ENCODE data around the gene LRIT1.
A peak's percentile ranks its signal among the peaks of the same experiment; 100 is the strongest.

LRIT1 gene

GRCh38 chr10:84204610-84205009 is 36.7 kb downstream of the LRIT1 start:
- no peak for ATAC-seq

GRCh38 chr10:84204122-84204521 is 37.2 kb downstream of the LRIT1 start:
- peak; percentile 51; the same call in 2 of the 3 replicates for ATAC-seq
- TF ChIP-seq SNAI2 (CRISPR knock-in tag; IDR thresholded peaks at IDR 0.05) = no peak
- TF ChIP-seq PPARA (CRISPR knock-in tag; IDR thresholded peaks at IDR 0.05; ENCODE audit: borderline replicate concordance) = no peak
- no peak for TF ChIP-seq RARB (CRISPR knock-in tag; IDR thresholded peaks at IDR 0.05)
- TF ChIP-seq GLIS3 (CRISPR knock-in tag; IDR thresholded peaks at IDR 0.05) = no peak
- no peak for TF ChIP-seq OSR1 (CRISPR knock-in tag; IDR thresholded peaks at IDR 0.05)
- TF ChIP-seq ZC3H10 (CRISPR knock-in tag; IDR thresholded peaks at IDR 0.05) = no peak
- TF ChIP-seq ZFP30 (CRISPR knock-in tag; IDR thresholded peaks at IDR 0.05) = no peak
- TF ChIP-seq ZNF70 (CRISPR knock-in tag; IDR thresholded peaks at IDR 0.05) = no peak
- TF ChIP-seq ESRRG (CRISPR knock-in tag; IDR thresholded peaks at IDR 0.05) = no peak
- TF ChIP-seq ARNTL (CRISPR knock-in tag; IDR thresholded peaks at IDR 0.05; ENCODE audit: borderline replicate concordance, low read depth) = no peak
- TF ChIP-seq BACH2 (CRISPR knock-in tag; IDR thresholded peaks at IDR 0.05; ENCODE audit: borderline replicate concordance) = no peak
- no peak for TF ChIP-seq CREB5 (CRISPR knock-in tag; IDR thresholded peaks at IDR 0.05; ENCODE audit: low read depth)
- TF ChIP-seq ZFP3 (CRISPR knock-in tag; IDR thresholded peaks at IDR 0.05) = no peak
- no peak for TF ChIP-seq TCF4 (CRISPR knock-in tag; IDR thresholded peaks at IDR 0.05; ENCODE audit: borderline replicate concordance)
- TF ChIP-seq POU6F1 (CRISPR knock-in tag; IDR thresholded peaks at IDR 0.05; ENCODE audit: borderline replicate concordance, low read depth) = no peak

More at GRCh38 chr10:84204610-84205009, 36.7 kb downstream of the LRIT1 start:
- TF ChIP-seq ZNF70 (CRISPR knock-in tag; IDR thresholded peaks at IDR 0.05) (no peak), TCF4 (CRISPR knock-in tag; IDR thresholded peaks at IDR 0.05; ENCODE audit: borderline replicate concordance) (no peak), ZFP30 (CRISPR knock-in tag; IDR thresholded peaks at IDR 0.05) (no peak), ZNF565 (CRISPR knock-in tag; conservative IDR thresholded peaks at IDR 0.05; ENCODE audit: low read depth) (no peak), RARB (CRISPR knock-in tag; IDR thresholded peaks at IDR 0.05) (no peak), BACH2 (CRISPR knock-in tag; IDR thresholded peaks at IDR 0.05; ENCODE audit: borderline replicate concordance) (no peak), CREB5 (CRISPR knock-in tag; IDR thresholded peaks at IDR 0.05; ENCODE audit: low read depth) (no peak), POU6F1 (CRISPR knock-in tag; IDR thresholded peaks at IDR 0.05; ENCODE audit: borderline replicate concordance, low read depth) (no peak), GLIS3 (CRISPR knock-in tag; IDR thresholded peaks at IDR 0.05) (no peak), ZC3H10 (CRISPR knock-in tag; IDR thresholded peaks at IDR 0.05) (no peak), TSHZ2 (CRISPR knock-in tag; IDR thresholded peaks at IDR 0.05) (no peak), ARNTL (CRISPR knock-in tag; IDR thresholded peaks at IDR 0.05; ENCODE audit: borderline replicate concordance, low read depth) (no peak), ISL1 (CRISPR knock-in tag; IDR thresholded peaks at IDR 0.05) (no peak), TOX (CRISPR knock-in tag; IDR thresholded peaks at IDR 0.05; ENCODE audit: borderline replicate concordance) (no peak), OSR1 (CRISPR knock-in tag; IDR thresholded peaks at IDR 0.05) (no peak), ZFP3 (CRISPR knock-in tag; IDR thresholded peaks at IDR 0.05) (no peak), CSDC2 (CRISPR knock-in tag; IDR thresholded peaks at IDR 0.05) (no peak), ESRRG (CRISPR knock-in tag; IDR thresholded peaks at IDR 0.05) (no peak), PPARA (CRISPR knock-in tag; IDR thresholded peaks at IDR 0.05; ENCODE audit: borderline replicate concordance) (no peak)
- TF ChIP-seq, protein P1, sequence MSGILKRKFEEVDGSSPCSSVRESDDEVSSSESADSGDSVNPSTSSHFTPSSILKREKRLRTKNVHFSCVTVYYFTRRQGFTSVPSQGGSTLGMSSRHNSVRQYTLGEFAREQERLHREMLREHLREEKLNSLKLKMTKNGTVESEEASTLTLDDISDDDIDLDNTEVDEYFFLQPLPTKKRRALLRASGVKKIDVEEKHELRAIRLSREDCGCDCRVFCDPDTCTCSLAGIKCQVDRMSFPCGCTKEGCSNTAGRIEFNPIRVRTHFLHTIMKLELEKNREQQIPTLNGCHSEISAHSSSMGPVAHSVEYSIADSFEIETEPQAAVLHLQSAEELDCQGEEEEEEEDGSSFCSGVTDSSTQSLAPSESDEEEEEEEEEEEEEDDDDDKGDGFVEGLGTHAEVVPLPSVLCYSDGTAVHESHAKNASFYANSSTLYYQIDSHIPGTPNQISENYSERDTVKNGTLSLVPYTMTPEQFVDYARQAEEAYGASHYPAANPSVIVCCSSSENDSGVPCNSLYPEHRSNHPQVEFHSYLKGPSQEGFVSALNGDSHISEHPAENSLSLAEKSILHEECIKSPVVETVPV (CRISPR knock-in tag; IDR thresholded peaks at IDR 0.05) = no peak
